Measurements from ENCODE around the gene FAM177B.

Gene FAM177B

DNA sequence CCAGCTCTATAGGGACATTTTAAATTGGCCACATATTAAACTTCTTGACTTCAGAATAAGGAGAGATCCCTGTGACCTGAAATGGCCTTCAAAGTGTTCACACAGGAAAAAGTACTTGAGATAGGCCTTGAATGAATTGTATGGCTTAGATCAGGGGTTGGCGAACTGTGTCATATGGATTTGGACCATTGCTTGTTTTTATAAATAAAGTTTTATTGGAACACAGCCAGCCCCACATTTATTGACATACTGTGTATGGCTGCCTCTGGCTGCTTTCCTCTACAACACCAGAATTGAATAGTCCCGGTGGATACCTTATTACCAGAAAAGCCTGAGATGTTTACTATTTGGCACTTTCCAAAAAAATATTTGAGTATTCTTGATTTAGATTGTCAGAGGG is 20.6 kb upstream of the FAM177B start:
- TF ChIP-seq, protein P1, sequence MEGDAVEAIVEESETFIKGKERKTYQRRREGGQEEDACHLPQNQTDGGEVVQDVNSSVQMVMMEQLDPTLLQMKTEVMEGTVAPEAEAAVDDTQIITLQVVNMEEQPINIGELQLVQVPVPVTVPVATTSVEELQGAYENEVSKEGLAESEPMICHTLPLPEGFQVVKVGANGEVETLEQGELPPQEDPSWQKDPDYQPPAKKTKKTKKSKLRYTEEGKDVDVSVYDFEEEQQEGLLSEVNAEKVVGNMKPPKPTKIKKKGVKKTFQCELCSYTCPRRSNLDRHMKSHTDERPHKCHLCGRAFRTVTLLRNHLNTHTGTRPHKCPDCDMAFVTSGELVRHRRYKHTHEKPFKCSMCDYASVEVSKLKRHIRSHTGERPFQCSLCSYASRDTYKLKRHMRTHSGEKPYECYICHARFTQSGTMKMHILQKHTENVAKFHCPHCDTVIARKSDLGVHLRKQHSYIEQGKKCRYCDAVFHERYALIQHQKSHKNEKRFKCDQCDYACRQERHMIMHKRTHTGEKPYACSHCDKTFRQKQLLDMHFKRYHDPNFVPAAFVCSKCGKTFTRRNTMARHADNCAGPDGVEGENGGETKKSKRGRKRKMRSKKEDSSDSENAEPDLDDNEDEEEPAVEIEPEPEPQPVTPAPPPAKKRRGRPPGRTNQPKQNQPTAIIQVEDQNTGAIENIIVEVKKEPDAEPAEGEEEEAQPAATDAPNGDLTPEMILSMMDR (IDR thresholded peaks at IDR 0.05; ENCODE audit: control insufficient read depth, extremely low read depth, insufficient read depth), result no peak
- H3K4me3 ChIP-seq (ENCODE audit: low read depth, low read length), result no peak overlapping the region
- no peak for DNase-seq (ENCODE audit: low read depth)

DNA sequence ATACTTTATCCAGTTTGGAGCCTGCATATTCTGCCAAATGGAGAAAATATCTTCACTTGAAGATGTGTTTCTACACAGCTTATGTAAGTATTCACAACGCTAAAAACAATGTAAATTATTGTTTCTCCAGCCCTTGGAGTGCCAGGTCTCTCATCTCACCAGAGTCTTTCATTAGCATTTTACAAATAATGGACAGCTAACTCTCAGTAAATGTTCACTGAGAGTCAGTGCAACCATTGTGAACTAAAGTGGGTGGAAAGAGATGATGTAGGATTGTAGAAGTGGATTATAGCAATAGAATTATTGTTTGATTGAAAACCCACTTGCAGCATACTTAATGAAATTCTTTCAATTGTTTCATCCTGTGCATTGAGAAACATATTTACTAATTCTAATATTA is 8.3 kb upstream of the FAM177B start:
- H3K4me3 ChIP-seq (ENCODE audit: low read depth, low read length), result no peak overlapping the region

DNA sequence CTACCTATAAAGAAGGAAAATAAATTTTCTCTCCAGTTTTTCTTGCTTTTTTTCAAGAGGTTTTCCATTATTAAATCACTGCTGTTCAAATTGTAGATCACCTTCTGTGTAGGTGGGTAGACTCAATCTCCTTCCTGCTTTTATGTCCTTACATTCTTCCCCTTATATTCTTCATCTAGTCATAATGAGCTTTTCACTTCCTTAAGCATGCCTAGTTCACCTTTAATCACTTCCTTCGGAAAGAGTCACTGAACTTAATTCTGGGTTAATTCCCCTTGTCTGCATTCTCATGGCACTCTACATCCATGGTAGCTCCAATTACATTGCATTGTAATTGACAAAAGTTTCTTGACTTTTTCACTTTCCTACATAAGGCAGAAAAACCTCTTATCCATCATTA is 6.1 kb upstream of the FAM177B start:
- DNase-seq (ENCODE audit: low read depth), result no peak
- H3K4me3 ChIP-seq (ENCODE audit: low read depth, low read length), result no peak overlapping the region
- TF ChIP-seq, protein P1 (IDR thresholded peaks at IDR 0.05; ENCODE audit: control insufficient read depth, extremely low read depth, insufficient read depth), result no peak

More for the DNA sequence above, 8.3 kb upstream of the FAM177B start:
- TF ChIP-seq, protein P1 (IDR thresholded peaks at IDR 0.05; ENCODE audit: control insufficient read depth, extremely low read depth, insufficient read depth), result no peak
- no peak for DNase-seq (ENCODE audit: low read depth)

DNA sequence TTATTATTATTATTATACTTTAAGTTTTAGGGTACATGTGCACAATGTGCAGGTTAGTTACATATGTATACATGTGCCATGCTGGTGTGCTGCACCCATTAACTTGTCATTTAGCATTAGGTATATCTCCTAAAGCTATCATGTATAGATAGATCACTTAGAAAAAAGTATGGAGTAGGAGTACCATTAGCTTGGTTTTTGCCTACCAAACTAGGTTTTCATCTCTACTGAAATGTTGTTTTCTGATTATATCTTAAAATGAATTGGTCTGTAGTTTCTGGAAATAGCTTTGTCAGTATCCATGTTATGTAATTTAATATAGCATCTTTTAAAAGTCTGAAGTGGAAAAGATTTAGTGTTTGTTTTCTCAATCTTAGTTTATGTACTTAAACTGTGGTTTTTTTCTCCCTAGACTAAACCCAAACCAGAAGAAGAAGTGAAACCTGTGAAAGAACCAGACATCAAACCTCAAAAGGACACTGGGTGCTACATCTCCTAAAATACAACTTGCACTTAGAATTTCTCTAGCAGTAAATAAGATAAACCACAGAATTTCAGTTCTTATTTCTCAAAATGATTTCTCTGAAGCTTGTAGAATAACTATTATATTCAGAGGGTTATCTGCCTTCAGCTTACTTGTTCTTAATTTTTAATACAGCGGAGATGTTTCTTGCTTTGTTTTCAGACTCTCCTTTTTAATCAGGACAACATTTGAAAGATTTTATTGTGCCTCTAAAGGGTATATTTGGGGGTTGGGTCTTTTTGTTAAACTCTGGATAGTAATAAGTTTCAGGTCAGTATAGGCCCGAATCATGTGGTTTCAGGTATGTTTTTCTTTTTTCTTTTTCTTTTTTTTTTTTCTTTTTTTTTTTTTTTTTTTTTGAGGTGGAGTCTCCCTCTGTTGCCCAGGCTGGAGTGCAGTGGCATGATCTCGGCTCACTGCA is 4.5 kb upstream of the FAM177B start:
- no peak overlapping the region for H3K4me3 ChIP-seq (ENCODE audit: low read depth, low read length)
- TF ChIP-seq, protein P1 (IDR thresholded peaks at IDR 0.05; ENCODE audit: control insufficient read depth, extremely low read depth, insufficient read depth), result no peak
- DNase-seq (ENCODE audit: low read depth), result no peak

DNA sequence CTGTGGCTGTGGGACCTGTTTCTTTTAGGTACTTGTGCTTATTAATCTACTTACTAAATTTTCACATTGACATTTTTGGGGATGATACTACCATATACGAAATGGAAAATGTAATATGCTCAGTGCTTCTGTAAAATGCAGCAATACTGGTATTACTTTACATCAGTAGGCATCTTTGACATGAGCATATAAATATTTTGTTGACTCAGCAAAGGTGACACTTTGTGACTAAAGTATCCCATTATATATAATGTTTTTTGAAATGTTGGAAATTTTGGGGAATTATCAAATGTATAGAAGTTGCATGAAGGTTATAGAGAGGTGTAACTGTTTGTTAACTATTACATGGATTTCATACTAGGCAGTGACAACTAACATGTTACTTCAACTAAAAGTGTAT is 2.3 kb upstream of the FAM177B start:
- TF ChIP-seq, protein P1 (IDR thresholded peaks at IDR 0.05; ENCODE audit: control insufficient read depth, extremely low read depth, insufficient read depth), result no peak
- DNase-seq (ENCODE audit: low read depth), result no peak
- no peak overlapping the region for H3K4me3 ChIP-seq (ENCODE audit: low read depth, low read length)

DNA sequence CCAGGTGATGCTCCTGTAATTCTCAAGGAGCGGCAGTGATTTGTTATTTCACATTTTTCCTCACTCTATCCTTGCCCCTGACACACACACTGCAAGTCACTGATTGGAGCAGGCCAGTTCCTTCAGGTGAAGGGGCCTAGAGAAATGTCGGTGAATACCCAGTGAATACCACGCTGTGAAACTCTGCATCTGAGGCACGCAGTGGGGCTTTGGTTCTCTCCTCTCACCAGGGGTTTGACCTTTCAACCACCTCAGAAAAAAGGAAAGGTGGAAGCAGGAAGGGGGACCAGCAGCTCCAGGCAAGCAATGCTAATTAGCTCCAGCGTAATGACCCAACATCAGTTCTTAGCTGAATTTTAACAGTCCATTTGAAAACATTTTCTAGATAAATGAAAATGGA is 532 bp upstream of the FAM177B start:
- TF ChIP-seq, protein P1 (IDR thresholded peaks at IDR 0.05; ENCODE audit: control insufficient read depth, extremely low read depth, insufficient read depth), result no peak
- no peak for DNase-seq (ENCODE audit: low read depth)
- H3K4me3 ChIP-seq (ENCODE audit: low read depth, low read length), result no peak overlapping the region

Data from LNCaP clone FGC (cell line).